ENCODE measurements around the gene RPS6KL1. TPM values are rescaled to one million over a fixed set of nuclear protein-coding genes. Genes with fewer than 3 reads are reported as not detected.

RPS6KL1 gene
- total RNA-seq, 1 experiment from 2014 or later, result 9.8 TPM

GRCh38 chr14:74917178-74917543 is 5.9 kb downstream of the RPS6KL1 start:
- POLR2A ChIA-PET, result no interaction called here
- Histone ChIP-seq H3K4me3 (ENCODE audit: low read depth, low read length) (no peak overlapping the region), H3K9me3 (no peaks in the 10 kb centered on the region), H3K4me1 (no peaks in the 10 kb centered on the region), H3K36me3 (ENCODE audit: control insufficient read depth, insufficient read depth, low read length) (no peaks in the 10 kb centered on the region), H3K27me3 (replicated peaks; ENCODE audit: control insufficient read depth, insufficient read depth, low read length) (no peaks in the 10 kb centered on the region)
- Mint-ChIP-seq H3K4me1 (ENCODE audit: low read depth, unreplicated experiment) (no peaks in the 10 kb centered on the region), H3K27ac (ENCODE audit: unreplicated experiment) (no peak overlapping the region), H3K36me3 (ENCODE audit: insufficient read depth, unreplicated experiment) (peaks cover 4% of the 10 kb centered on the region), H3K4me3 (ENCODE audit: unreplicated experiment) (no peak overlapping the region), H3K9me3 (ENCODE audit: unreplicated experiment) (no peaks in the 10 kb centered on the region), H3K27me3 (ENCODE audit: insufficient read depth, unreplicated experiment) (no peaks in the 10 kb centered on the region)
- intact Hi-C loops (cut with micrococcal nuclease; ENCODE audit: unreplicated experiment), result no loop called here
- no TSS peak for BruUV-seq (replicated peaks)
- no peak for TF ChIP-seq CTCF (IDR thresholded peaks at IDR 0.05; ENCODE audit: insufficient read depth in 1 of 2, low read depth in 1 of 2, low read length in 1 of 2, severe bottlenecking in 1 of 2, unreplicated experiment in 1 of 2)
- no peak for DNase-seq
- CTCF ChIA-PET, result interaction anchor here (0.5 kb wide), 1 partner anchor 1164 kb away, joined by 6 read pairs; no protein-coding TSS in a partner anchor

GRCh38 chr14:74915826-74916225 is 7.2 kb downstream of the RPS6KL1 start:
- Mint-ChIP-seq H3K9me3 (ENCODE audit: unreplicated experiment) (no peaks in the 10 kb centered on the region), H3K27me3 (ENCODE audit: insufficient read depth, unreplicated experiment) (no peaks in the 10 kb centered on the region), H3K36me3 (ENCODE audit: insufficient read depth, unreplicated experiment) (peaks cover 4% of the 10 kb centered on the region), H3K4me1 (ENCODE audit: low read depth, unreplicated experiment) (no peaks in the 10 kb centered on the region), H3K27ac (ENCODE audit: unreplicated experiment) (no peak overlapping the region), H3K4me3 (ENCODE audit: unreplicated experiment) (no peak overlapping the region)
- no peaks in the 10 kb centered on the region for H3K9me3 ChIP-seq
- H3K27me3 ChIP-seq (replicated peaks; ENCODE audit: control insufficient read depth, insufficient read depth, low read length), result no peaks in the 10 kb centered on the region
- no TSS peak for BruUV-seq (replicated peaks)
- intact Hi-C loops (cut with micrococcal nuclease; ENCODE audit: unreplicated experiment), result loop anchor here (2.0 kb wide), 1 partner anchor 387 kb away; no protein-coding TSS in a partner anchor
- no peak overlapping the region for H3K4me3 ChIP-seq (ENCODE audit: low read depth, low read length)
- ChIA-PET POLR2A (no interaction called here), CTCF (no interaction called here)
- DNase-seq, result no peak
- H3K36me3 ChIP-seq (ENCODE audit: control insufficient read depth, insufficient read depth, low read length), result no peaks in the 10 kb centered on the region
- no peaks in the 10 kb centered on the region for H3K4me1 ChIP-seq
- TF ChIP-seq CTCF (IDR thresholded peaks at IDR 0.05; ENCODE audit: insufficient read depth in 1 of 2, low read depth in 1 of 2, low read length in 1 of 2, severe bottlenecking in 1 of 2, unreplicated experiment in 1 of 2), result no peak

DNA sequence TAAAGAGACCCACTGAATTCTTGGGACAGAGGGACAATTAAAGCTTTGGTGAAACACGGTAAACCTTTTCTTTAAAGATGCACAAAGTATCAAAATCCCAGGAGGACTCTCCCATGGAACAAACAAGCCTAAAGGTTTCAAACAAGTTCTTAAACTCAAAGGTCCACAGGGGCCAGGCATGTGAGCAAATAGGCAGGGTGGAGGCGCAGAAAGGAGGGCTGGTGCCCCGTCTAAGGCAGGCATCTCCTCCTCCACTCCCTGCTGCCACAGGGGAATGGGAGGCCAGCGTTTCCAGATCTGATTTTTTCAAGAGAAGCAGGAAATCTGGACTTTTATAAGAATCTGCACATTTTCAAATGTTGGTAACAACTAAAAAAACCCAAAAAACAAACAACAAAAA is 7.6 kb downstream of the RPS6KL1 start:
- no peaks in the 10 kb centered on the region for H3K4me1 Mint-ChIP-seq (ENCODE audit: low read depth, unreplicated experiment)
- CTCF ChIA-PET, result no interaction called here
- no peak overlapping the region for H3K4me3 ChIP-seq (ENCODE audit: low read depth, low read length)
- intact Hi-C loops (cut with micrococcal nuclease; ENCODE audit: unreplicated experiment), result loop anchor here (2.0 kb wide), 1 partner anchor 387 kb away; no protein-coding TSS in a partner anchor
- no peaks in the 10 kb centered on the region for H3K27me3 ChIP-seq (replicated peaks; ENCODE audit: control insufficient read depth, insufficient read depth, low read length)
- POLR2A ChIA-PET, result no interaction called here
- no peak overlapping the region for H3K27ac Mint-ChIP-seq (ENCODE audit: unreplicated experiment)
- no TSS peak for BruUV-seq (replicated peaks)
- no peaks in the 10 kb centered on the region for H3K36me3 ChIP-seq (ENCODE audit: control insufficient read depth, insufficient read depth, low read length)
- H3K36me3 Mint-ChIP-seq (ENCODE audit: insufficient read depth, unreplicated experiment), result peaks cover 4% of the 10 kb centered on the region
- H3K27me3 Mint-ChIP-seq (ENCODE audit: insufficient read depth, unreplicated experiment), result no peaks in the 10 kb centered on the region
- no peaks in the 10 kb centered on the region for H3K9me3 Mint-ChIP-seq (ENCODE audit: unreplicated experiment)
- no peaks in the 10 kb centered on the region for H3K9me3 ChIP-seq
- TF ChIP-seq CTCF (IDR thresholded peaks at IDR 0.05; ENCODE audit: insufficient read depth in 1 of 2, low read depth in 1 of 2, low read length in 1 of 2, severe bottlenecking in 1 of 2, unreplicated experiment in 1 of 2), result no peak
- no peaks in the 10 kb centered on the region for H3K4me1 ChIP-seq
- no peak overlapping the region for H3K4me3 Mint-ChIP-seq (ENCODE audit: unreplicated experiment)
- no peak for DNase-seq
